Activated CD8-positive, alpha-beta memory T cell treated with anti-CD3 and anti-CD28 coated beads for 4 hours (primary cell): ENCODE data around the gene TASOR2.

Experiments used
- DNase-seq, 2 donors: peaks; one replicate each; pipeline ENCODE4 v3.0.0-alpha.2; 2020; ENCODE audit warnings: low read depth in 2 of 2

Gene TASOR2, protein sequence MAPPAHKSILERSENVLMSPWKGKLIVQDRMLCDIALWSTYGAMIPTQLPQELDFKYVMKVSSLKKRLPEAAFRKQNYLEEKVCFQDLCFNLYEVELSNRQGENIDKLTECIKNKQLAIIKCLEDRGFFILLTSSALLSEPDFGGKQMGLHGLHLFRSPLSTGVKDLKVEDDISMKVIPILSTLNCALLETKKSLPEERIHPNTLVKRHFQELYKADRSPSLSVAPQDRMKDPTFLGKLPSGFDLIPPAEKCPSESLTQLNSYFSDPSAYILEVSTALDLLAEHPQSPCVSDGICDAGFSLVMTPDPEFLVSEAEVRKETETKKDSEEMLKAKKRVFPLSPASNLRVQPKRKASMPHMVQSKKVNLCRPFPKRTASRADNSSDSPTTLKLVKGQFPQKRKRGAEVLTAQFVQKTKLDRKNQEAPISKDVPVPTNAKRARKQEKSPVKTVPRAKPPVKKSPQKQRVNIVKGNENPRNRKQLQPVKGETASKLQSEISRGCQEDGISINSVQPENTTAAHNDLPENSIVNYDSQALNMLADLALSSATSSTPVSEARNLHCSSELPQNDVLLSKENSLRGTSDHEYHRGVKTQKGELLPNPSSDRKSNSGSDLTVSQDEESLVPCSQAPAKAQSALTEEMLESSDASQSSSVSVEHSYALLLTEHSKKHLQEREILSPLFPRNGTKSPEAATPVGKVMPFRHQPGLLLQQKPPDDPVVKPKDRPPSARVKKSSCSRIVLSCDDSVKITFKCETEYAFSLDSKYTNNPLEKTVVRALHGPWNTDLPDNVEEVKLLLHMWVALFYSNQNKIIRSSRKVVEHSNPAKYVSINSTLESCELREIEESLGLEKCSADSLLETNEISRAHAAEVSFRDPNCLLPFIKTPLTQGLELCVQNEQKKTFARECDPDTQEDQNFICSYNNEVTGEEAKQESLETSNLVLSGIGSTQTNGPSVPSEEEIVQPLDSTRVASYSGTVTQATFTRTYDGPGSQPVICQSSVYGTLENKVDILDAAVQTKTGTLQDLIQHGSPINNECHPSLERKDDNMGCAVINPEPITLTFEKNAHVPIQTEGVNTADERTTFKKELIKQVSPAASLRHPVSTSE (N-terminal part only)

DNA sequence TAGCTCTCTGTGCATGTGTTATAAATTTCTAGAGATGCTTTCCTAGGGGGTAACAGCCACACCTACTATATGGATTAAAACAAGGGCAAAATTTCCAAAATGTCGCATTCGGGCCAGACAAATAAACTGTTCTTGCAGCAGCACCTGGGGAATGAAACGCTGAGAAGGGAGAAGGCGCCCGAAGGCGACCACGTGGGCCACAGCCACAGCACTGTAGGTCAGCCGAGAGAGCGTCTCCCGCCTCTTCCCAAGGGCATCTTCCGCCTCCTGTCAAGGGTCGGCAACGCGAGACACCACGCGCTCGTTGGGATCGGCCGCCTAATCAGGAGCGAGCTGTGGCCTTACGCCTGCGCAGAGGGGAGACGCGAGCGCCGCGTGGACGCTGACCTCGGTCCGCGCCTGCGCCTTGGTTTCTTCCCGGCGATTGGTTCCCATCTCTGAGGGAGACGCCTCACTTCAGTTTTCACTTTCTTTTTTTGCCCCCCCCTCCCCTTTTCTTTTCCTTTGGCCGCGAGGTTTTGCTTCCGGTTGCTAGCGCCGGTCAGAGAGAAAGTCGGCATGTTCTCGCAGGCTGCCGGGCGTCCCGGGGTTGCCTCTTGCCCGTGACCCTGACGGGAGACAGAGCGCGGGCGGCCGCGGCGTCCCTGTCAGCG, at the start of gene TASOR2:
Gene TASOR2 (plus strand): TSS at position 521 of the 653 bp plus-strand sequence. CDS start 35,805 bp downstream, outside the sequence.
- peak; percentile 93 to 95 for DNase-seq

DNA sequence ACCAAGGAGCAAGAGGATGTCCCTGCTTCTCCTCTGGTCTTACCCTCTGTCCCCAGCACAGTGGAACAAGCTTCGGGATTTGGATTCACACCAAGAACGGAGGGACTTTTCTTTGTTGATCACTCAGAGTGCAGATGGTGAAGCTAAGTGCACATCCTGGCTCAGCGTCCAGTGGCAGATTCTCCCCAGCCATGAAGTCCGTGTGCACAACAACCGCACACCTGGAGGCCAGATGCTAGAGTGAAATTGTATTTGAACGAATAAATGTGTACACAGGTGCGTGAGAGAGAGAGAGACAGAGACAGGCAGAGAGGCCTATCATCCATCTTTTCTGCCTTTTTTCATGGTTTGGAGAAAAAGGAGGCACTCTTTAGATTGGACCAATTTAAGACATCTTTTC, 49.7 kb upstream of the TASOR2 start:
- no peak for DNase-seq

DNA sequence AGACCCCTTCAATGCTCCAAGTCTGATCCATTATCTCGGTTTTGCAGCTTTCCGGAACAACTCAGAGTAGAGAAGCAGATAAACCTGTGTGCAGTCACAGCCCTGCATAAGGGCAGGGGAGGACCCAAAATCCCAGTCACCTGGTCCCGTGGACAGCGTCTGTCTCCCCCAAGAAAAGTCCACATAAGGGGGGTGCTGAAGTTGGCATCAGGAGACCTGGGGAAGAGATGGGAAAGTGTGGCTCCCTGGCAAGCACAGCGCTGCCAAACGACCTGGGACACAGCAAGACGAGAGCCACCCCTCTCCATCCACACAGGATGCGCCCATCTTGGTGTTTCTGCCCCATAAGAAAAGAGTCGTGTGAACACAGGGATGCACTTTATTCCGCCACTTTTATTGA, 46.1 kb upstream of the TASOR2 start:
- DNase-seq = no peak

DNA sequence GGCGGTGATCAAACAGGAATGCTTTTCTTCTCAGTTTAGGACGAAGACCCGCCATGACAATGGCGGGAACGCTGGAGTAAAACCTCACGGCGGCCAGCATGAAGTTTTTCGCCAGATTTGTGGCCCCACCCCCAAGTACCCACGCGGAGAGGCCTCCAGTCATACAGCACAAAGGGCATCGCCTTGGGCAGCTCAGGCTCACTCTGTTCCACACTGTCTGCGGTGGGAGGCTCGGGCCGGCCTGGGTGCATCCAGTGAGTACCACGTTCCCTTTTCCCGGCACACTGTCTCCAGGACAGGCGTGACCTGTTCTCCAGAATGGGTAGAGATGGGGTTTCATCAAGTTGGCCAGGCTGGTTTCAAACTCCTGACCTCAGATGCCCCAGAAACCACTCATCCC, 45.6 kb upstream of the TASOR2 start:
- no peak for DNase-seq

DNA sequence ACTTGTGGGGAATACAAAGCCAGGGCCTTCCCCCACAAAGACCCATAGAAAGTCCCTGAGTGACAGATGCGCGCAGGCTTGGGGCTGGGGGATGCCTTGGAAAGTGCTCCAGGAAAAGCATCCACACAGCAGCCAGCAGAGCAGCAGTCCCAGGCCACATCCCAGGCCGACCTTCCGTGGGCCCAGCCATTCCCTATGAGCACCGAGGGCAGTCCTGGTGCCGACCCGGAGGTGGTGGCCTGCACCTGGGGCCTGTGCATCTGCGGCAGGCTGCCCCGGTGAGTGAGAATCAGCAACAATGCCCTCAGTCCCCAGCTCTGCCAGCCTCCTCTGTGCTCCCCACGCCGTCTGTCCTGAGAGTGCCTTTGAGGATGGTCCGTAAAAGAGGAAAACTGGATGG, 44.6 kb upstream of the TASOR2 start:
- DNase-seq = no peak

DNA sequence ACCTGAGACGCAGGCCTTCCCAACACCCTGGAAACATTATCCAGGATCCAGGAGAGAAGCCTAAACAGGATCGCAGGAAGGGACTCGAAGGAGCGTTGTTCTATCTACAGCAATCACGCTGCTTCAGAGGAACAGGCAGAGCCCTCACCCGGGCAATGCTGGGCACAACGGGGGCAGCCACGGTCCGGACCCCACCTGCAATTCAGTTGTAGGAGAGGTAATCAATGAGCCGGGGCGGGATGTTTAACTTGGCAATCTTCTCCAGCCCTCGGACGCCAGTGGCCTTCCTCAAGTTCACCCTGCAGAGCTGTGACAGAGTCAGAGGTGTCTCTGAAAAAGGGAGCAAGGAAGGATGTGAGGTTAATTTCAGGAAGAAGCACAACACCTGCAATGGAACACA, 44.1 kb upstream of the TASOR2 start:
- no peak for DNase-seq

DNA sequence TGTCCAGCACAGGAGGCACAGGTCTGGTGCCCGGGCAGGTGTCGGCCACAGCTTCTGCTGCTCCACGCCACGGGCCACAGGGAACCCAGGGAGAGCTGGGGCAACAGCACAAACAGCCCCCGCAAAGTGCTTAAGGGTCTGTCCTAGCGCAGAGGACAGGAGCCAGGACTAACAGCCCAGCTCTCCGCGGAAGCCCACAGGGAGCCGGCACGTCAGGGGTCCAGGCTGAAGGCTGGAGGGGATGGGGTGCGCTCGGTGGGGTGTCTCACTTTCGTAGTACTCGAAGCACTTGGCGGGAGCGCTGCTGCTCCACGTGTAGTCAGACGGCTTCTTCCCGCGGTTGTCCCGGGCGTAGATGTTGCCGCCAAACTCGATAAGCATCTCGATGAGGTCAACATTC, 43.1 kb upstream of the TASOR2 start:
- no peak for DNase-seq

DNA sequence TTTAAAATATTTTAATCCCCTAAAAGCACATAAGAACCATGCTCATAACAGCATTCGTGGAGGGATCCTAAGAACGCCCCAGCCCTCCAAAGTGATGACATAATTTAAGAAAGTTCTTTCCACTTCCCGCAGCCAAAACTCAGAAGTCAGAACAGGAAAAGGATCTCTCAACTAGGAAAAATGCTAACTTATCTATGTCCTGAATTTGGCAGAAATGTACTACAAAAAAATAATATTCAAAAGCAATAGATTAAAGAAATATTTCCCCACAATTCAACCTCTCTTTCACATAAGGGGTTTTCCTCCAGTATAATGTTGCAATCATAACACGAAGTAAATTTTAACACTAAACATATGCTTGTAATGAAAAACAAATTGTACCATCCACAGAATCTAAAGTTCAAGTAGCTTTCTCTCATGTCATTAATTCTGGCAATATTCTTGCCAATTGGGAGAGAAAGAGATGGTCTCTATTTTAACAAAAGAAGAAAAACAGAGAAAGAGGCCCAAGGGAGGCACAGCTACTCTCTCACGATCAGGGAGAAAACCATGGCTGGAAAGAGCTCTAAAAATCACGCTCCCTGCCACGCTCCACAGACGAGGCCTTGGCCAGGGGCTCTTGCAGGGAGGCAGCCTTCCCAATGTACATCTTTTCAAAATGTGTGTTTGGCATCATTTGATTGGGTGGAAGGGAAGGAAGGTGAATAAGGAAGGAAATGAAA, 41.1 kb upstream of the TASOR2 start:
- DNase-seq = no peak

DNA sequence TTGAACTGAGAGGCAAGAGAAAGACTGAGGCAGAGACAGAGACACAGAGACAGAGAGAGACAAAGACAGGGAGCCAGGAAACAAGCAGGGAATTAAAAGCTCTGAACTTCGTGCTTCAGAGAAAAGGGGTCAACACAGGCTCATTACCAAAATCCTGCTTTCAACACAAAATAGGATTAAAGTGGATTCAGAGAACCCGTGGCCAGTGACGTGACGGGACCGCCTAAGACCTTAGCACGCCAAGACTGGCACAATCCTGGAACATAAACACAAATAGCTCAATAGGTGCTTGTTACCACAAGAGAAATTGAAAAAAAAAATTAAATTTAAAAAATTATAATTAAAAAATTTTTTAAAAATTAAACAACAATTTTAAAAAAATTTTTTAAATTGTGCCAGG, 39.7 kb upstream of the TASOR2 start:
- DNase-seq = no peak

DNA sequence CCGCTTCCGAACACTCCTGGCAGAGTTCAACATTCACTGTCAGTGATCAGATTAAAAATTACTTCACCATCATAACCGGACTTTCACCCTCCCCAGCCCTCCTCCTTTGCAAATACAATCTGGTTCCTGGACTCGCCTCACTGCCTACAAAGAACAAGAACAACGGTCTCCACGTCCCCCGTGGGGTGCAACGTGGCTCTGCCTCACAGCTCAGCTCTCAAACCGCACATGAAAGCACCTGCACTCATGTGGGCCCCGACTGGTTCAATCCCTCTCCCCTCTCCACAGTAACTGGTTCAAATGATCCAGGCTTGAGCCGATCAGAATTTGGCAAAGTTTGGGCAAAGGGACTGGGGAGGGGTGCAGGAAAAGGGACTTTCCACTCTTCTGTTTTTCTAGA, 39.3 kb upstream of the TASOR2 start:
- DNase-seq = no peak

DNA sequence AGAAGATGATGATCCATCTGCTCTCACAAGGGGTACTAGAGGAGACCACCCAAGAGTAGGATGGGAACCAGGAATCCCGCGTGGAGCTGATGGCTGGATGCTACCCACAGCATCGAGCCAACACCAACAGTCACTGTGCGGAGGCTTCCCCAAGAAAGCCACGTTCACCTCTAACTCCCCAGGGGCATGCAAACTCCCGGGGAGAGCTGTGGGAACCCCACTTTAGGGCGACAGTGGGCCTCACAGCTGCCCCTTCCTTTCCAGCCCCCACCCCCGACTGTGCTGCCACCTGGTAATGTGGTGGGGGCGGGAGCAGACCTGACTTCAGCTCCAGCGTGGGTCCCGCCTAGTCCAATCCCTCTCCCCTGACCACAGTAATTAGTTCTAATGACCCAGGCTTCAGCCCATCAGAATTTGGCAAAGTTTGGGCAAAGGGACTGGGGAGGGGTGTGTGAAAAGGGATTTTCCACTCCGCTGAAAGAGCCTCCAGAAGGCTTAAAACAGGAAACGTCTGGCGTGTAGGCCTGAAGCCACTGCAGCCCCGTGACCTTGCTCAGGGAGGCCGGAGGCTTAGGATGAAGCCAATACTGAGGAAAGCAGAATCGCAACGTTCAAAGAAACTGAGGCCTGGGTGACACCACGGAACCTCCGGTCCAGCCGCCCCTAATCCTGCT, 38.6 kb upstream of the TASOR2 start:
- no peak for DNase-seq

DNA sequence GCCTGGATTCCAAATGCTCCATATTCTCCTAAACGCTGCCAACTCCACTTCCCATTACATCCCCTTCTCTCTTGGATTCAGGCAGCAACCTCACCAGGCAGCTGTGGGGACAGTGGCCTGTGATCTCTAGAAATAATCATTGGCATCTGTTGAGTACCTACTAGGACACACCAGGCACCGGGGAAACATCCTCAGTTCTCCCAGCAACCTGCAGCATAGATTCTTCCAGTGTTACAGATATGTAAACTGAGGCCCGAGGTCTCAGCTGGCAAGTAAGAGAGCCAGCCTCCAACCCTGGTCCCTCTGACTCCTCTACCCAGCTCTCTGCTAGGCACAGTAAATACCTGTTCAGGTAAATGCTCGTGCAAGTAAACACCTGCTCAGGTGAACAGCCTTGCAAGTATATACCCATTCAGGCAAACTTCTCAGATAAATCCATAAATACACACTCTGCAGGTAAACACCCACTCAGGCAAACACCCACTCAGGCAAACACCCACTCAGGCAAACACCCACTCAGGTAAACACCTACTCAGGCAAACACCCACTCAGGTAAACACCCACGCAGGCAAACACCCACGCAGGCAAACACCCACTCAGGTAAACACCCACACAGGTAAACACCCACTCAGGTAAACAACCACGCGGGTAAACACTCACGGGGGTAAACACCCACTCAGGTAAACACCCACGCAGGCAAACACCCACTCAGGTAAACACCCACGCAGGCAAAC, 37.0 kb upstream of the TASOR2 start:
- no peak for DNase-seq

DNA sequence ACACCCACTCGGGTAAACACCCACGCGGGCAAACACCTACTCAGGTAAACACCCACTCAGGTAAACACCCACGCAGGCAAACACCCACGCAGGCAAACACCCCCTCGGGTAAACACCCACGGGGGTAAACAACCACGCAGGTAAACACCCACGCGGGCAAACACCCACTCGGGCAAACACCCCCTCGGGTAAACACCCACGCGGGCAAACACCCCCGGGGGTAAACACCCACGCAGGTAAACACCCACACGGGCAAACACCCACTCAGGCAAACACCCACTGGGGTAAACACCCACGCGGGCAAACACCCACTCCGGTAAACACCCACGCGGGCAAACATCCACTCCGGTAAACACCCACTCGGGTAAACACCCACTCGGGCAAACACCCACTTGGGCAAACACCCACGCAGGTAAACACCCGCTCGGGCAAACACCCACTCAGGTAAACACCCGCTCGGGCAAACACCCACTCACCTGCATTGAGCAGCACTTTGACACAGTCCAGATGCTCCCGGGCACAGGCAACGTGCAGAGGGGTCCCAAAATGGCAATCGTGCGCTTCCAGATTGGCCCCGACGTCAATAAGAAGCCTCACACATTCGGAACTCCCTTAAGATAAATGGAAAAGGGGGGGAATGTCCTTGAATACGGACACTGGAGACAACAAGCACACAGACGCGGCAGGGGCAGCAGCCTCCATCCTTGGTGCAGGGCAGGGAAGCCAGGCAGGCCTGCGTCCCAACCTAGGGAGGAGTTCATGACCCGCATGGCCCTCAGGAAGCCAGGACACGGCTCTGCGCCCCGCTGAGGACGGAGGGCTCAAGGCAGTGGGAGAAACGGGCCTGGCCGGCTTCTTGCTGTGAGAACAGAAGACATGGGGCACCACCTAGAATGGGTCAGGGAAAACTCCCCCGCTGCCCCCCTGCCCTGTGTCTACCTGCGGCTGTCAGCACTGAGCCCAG, 35.9 kb upstream of the TASOR2 start:
- no peak for DNase-seq

DNA sequence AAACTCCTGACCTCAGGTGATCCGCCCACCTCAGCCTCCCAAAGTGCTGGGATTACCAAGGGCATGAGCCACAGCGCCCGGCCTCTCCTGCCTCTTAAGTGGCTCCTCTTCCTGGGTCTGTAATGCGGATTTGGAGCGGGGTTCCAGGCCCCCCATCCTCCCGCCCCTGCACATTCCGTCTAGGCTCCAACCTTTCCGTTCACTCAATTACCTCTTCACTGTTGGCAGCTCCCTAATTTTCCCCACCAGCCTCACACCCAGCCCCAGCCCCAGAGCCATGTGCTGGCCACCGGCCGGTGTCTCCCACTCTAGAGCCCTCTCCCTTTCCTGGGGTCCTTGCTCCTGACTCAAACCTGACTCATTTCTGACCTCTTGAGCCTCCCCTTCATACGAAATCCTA, 34.9 kb upstream of the TASOR2 start:
- no peak for DNase-seq

DNA sequence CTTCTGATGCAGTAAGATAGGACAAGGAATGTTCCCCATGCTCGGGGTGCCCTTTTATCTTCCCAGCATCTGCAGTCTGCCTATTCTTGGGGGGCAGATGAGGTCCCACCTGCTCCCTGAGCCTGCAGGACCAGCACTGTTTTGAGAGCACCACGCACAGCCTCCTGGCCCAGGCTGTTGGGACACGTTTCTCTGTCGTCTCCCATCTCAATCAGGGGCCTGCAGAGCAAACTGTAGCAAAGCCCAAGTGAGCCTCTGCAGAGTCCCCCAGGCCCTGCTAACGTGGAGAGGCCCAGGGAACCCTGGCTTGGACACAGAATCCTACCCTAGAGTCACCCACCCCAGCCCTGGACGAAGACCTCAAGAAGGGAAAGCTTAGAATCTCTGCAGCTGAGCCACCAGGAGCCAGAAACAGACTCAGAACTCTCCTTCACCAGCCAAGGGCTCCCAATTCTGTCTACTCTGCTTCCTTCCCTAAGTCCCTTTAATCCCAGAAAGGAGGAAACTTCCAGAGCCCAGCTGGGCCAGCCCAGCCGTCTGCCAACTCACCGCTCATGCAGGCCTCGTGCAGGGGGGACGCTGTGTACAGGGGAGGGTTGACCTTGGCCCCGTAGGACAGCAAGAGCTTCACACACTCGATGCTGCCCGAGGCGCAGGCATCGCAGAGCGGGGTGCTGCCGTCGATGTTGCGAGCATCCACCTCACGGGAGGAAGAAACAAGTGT, 33.8 kb upstream of the TASOR2 start:
- no peak for DNase-seq

DNA sequence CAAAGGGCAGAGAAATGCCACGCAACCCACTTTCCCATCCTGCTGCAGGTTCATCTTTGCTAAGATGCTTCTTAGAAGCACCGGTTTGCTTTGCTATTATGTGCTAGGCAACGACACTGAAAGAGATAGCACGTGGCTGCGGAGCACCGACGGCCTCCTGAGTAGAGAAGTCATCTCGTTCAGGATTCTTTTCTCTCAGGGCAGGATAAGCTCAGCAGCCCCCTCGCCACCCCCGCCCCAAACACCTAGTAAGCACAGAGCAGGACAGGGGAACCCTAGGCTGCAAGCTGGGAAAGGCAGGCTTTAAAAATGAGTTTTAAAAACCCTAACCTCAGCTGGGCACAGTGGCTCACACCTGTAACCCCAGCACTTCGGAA, 33.3 kb upstream of the TASOR2 start:
- DNase-seq = no peak

DNA sequence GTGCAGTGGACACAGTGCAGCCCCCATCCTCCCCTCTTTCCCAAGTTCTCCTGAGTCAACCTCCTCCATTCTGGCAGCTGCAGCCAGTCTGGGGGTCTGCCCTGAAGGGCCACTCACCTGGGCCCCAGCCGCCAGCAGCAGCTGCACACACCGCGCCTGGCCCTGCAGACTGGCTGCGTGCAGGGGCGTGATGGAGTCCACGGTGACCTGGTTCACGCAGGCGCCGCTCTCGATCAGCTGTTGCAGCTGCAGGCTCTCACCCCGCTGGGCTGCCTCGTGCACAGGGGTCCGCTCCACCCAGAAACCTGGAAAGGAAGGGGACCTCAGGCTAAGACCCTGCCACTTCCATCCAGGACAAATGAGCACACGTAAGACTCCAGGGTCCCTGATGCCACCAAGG, 31.9 kb upstream of the TASOR2 start:
- no peak for DNase-seq

DNA sequence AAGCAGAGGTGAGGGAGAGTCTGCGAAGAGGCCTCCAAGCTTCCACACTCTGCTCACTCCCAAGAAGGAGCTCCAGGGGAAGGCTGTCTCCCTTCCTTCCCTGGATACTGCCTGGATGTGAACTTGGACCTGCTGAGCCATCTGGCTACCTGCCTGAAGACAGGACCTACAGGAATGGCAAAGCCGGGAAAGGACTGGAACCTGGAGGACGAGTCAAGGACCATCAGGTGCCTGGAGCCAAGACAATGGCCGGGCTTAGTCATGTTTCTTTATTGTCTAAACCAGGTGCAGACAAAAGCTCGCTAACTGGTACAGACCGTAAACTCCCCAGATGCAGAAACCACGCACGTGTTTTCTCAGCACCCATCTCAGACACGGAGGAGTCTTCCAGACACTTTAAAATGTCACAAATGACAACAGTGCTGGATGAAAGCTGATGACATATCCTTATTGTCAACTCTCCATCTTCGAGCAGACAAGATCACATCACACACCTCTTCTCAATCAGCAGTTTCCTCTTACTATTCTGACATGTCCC, 30.4 kb upstream of the TASOR2 start:
- no peak for DNase-seq
